Measurements from ENCODE around the gene RHOF.
A peak's percentile ranks its signal among the peaks of the same experiment; 100 is the strongest.

Gene RHOF

DNA sequence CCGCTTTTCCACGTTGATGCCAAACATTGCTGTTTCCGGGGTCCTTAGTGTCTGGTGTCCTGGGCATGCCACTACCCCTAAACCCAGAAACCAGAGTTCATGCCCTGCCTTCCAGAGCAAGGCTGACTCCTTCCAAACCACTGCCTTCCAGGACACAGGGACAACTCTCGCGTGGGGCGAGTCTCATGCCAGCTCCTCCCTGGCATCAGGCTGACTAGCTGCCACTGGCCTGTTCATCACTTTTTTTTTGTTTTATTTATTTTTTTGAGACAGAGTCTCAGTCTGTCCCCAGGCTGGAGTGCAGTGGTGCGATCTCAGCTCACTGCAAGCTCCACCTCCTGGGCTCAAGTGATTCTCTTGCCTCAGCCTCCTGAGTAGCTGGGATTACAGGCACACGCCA is 15.1 kb upstream of the RHOF start:
- Histone ChIP-seq H3K36me3 (ENCODE audit: control insufficient read depth, insufficient read depth, low read length) (peaks cover 29% of the 10 kb centered on the region), H3K4me1 (ENCODE audit: control insufficient read depth, insufficient read depth, low read length) (peaks cover 12% of the 10 kb centered on the region)

DNA sequence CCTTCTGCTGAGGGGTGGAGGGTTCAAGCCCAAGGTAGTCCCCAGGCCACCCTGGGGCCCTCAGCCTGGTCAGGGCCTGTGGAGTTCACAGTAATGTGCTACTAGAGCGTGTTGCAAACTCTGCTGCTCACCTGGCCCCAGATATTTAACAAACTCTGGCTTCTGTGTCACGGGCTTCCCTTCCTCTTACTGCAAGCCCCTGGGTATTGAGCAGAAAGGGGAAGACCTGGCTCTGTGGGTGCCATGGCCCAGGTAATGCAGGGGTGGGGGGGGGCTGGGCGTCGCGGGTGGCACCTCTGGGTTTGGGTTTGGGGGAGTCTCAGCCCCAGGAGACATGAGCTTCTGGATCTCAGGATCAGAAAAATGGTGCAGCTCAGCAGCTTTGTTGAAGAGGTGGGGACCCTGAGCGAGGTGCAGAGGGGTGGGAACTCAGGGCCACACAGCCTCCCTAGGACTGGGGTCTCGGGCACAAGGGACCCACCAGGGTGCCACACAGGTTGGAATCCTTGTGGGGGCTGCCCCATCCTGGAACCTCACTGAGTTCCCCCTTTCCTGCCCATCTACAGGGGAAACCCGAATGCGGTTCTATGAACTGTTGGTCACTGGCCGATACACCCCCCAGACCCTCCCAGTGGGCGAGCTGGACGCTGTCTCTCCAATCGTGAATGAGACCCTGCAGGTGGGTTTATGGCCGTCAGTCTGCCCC is 14.3 kb upstream of the RHOF start:
- Histone ChIP-seq H3K9ac (ENCODE audit: low read depth, low read length) (no peak overlapping the region), H3K4me3 (ENCODE audit: low read depth, low read length) (no peak overlapping the region), H3K9me3 (ENCODE audit: control insufficient read depth, insufficient read depth, low read length) (no peaks in the 10 kb centered on the region), H3K4me1 (ENCODE audit: control insufficient read depth, insufficient read depth, low read length) (peaks cover 10% of the 10 kb centered on the region), H3K36me3 (ENCODE audit: control insufficient read depth, insufficient read depth, low read length) (peaks cover 28% of the 10 kb centered on the region), H3K27me3 (ENCODE audit: control insufficient read depth, insufficient read depth, low read length) (no peaks in the 10 kb centered on the region)

More for the DNA sequence above, 15.1 kb upstream of the RHOF start:
- H3K4me3 ChIP-seq (ENCODE audit: low read depth, low read length) = no peak overlapping the region
- H3K9ac ChIP-seq (ENCODE audit: low read depth, low read length) = no peak overlapping the region
- H3K27me3 ChIP-seq (ENCODE audit: control insufficient read depth, insufficient read depth, low read length) = no peaks in the 10 kb centered on the region
- H3K9me3 ChIP-seq (ENCODE audit: control insufficient read depth, insufficient read depth, low read length) = no peaks in the 10 kb centered on the region

DNA sequence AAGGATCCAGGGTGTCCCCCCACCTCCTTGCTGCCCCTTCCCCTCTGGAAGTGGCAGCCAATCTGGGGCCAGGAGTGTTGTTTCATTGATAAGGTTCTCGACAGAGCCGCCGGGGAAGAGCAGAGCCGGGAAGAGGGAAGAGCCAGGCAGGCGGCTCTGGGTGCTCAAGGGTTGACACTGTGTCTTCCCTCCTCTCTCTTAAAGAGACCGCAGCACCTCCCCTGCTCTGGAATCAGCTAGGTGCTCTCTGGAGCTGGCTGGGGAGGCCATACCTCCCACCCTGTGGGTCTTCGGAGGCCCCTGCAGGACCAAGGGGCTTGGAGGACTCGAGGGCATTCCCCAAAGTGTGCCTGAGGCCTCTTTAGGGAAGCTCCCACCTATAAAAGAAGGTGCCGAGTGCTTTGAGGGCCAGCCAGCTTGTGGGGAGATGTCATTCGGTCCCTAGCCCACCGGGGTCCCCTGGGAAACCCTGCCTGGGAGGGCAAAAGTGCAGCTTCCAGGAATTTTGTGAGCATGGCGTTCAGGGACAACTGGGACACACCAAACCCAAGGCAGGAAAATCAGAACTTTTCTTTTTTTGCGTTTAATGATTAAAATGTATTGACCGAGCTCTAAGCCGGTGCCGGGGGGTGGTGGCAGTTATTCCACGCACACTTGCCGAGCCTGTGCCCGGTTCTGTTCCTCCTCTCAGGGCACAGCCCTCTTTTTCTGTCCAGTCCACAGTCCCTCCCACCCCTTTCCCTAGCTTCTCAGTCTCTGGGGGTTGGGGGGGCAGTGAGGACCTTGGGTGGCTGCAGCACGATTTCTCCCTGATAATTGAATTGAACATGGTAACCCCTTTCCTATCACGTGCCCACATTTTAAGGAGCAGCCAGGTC is 13.3 kb upstream of the RHOF start:
- Histone ChIP-seq H3K4me3 (ENCODE audit: low read depth, low read length) (peak overlapping the region; percentile 75), H3K27me3 (ENCODE audit: control insufficient read depth, insufficient read depth, low read length) (no peaks in the 10 kb centered on the region), H3K9me3 (ENCODE audit: control insufficient read depth, insufficient read depth, low read length) (no peaks in the 10 kb centered on the region), H3K9ac (ENCODE audit: low read depth, low read length) (peak overlapping the region; percentile 24), H3K36me3 (ENCODE audit: control insufficient read depth, insufficient read depth, low read length) (peaks cover 28% of the 10 kb centered on the region), H3K4me1 (ENCODE audit: control insufficient read depth, insufficient read depth, low read length) (peaks cover 10% of the 10 kb centered on the region)

DNA sequence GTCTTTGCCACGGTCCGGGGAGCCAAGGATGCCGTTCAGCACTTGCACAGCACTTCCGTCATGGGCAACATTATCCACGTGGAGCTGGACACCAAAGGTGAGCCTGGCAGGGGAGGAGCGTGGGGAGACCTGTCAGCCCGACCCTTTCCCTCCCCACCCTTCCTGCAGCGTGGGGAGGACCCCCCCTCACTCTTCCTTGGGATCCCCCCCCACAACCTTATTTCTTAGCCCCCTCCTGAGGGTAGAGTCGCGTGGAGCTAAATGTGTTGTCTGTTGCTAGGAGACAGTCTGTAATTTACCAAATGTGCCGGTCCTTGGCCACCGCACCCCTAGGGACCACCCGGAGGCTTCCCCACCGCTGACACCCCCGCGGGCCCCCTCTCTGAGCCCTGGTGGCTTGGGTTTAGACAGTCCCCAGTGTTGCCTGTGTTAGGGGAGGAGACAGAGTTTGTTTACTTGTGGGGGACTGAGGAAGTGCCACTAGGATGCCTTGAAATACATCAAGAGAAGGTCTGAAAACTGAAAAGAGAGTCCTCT is 12.6 kb upstream of the RHOF start:
- Histone ChIP-seq H3K9ac (ENCODE audit: low read depth, low read length) (no peak overlapping the region), H3K9me3 (ENCODE audit: control insufficient read depth, insufficient read depth, low read length) (no peaks in the 10 kb centered on the region), H3K27me3 (ENCODE audit: control insufficient read depth, insufficient read depth, low read length) (no peaks in the 10 kb centered on the region), H3K4me1 (ENCODE audit: control insufficient read depth, insufficient read depth, low read length) (peaks cover 9% of the 10 kb centered on the region), H3K4me3 (ENCODE audit: low read depth, low read length) (peak overlapping the region; percentile 75), H3K36me3 (ENCODE audit: control insufficient read depth, insufficient read depth, low read length) (peaks cover 28% of the 10 kb centered on the region)

DNA sequence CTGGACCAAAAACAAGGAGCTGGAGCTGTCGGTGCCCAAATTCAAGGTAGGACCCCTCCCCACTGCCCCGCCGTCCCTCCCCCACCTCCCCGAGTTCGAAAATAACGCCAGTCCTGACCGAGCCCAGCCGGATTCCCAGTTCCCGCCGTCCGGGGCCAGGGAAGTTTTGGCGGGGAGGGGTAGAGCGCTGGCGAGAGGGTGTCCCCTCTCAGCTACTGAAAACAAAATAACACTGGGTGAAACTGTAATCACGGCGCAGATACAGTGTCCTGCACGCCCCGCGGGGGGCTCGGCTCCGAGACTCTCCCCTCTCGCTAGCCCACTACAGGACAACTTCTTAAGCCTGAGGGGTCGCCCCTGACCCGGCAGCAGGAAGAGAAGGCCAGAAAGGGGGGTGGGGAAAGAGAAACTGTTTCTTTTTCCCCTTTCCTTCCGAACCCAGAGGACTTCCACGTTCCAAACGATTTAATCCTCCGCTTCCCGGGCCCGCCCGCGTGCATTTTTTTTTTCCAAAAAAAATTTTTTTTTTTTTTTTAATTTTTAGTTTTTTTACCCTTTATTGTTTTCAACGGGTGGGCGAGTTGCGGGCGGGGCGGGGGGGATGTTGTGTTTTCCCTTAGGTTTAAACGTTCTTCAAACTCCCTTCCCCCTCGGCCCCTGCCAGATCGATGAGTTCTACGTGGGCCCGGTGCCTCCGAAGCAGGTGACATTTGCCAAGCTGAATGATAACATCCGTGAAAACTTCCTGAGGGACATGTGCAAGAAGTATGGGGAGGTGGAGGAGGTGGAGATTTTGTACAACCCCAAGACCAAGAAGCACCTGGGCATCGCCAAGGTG is 11.9 kb upstream of the RHOF start:
- no peaks in the 10 kb centered on the region for H3K27me3 ChIP-seq (ENCODE audit: control insufficient read depth, insufficient read depth, low read length)
- H3K9me3 ChIP-seq (ENCODE audit: control insufficient read depth, insufficient read depth, low read length) = no peaks in the 10 kb centered on the region
- H3K4me3 ChIP-seq (ENCODE audit: low read depth, low read length) = peak overlapping the region; percentile 75
- H3K9ac ChIP-seq (ENCODE audit: low read depth, low read length) = peak overlapping the region; percentile 54
- H3K4me1 ChIP-seq (ENCODE audit: control insufficient read depth, insufficient read depth, low read length) = peaks cover 4% of the 10 kb centered on the region
- H3K36me3 ChIP-seq (ENCODE audit: control insufficient read depth, insufficient read depth, low read length) = peaks cover 24% of the 10 kb centered on the region

DNA sequence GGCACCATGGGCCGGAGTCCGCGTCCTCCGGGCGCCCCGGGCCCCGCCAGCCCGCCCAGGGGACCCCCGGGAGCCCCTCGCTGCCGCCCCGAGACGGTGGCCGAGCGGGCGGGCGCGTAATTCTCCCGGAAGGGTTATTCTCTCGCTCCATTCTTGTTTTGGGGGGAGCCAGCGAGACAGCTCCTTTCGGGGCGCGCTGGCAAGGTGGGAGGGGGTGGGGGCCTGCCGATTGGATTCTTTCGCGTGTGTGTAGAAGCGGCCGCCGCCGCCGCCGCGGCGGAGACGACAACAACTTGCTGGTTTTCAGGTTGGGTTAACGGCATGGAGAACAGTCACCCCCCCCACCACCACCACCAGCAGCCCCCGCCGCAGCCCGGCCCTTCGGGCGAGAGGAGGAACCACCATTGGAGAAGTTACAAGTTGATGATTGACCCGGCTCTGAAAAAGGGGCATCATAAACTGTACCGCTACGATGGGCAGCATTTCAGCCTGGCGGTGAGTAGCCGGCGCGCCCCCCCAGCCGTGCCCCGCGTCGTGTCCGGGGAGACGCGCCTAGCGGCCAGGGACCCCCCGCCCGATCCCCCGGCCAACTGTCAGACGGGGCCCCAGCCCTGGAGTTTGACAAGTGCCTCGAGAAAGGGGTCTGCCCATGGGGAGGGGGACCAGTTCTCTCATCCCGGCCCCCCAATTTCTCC is 11.1 kb upstream of the RHOF start:
- H3K4me1 ChIP-seq (ENCODE audit: control insufficient read depth, insufficient read depth, low read length) = peaks cover 4% of the 10 kb centered on the region

DNA sequence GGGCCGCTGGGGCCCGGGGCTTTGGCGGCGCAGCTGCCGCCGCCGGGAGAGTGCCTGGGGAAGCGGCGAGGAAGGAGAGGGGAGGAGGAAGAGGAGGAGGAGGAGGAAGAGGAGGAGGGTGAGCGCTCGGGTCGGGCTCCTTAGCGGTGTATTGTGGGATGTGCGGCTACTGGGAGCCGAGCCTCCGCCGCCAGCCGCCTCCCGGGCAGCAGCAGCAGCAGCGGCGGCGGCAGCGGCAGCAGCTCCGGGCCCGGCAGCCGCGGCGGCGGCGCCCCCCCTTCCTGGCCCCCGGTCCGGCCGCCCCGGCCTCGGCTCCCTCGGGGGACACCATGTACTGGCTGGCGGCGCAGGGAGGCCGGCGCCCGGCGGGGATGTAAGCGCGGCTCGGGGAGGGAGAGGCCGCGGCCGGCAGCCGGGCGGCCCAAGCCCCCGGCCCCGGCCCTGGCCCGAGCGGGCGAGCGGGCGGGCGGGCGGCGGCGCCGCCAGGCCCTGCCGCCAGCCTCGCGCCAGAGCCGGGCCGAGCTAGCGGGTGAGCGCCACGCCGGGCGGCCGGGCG is 10.5 kb upstream of the RHOF start, which contains the start of gene SETD1B:
TSS of gene SETD1B (plus strand) at position 149 of the 556 bp plus-strand sequence. CDS start 729 bp downstream, outside the sequence.
- H3K9me3 ChIP-seq (ENCODE audit: control insufficient read depth, insufficient read depth, low read length) = no peaks in the 10 kb centered on the region
- H3K4me1 ChIP-seq (ENCODE audit: control insufficient read depth, insufficient read depth, low read length) = peaks cover 5% of the 10 kb centered on the region
- peak within 1 kb of the TSS; percentile 100 for H3K9ac ChIP-seq (ENCODE audit: low read depth, low read length)
- peaks cover 11% of the 10 kb centered on the region for H3K36me3 ChIP-seq (ENCODE audit: control insufficient read depth, insufficient read depth, low read length)
- peak within 1 kb of the TSS; percentile 79 for H3K4me3 ChIP-seq (ENCODE audit: low read depth, low read length)
- no peaks in the 10 kb centered on the region for H3K27me3 ChIP-seq (ENCODE audit: control insufficient read depth, insufficient read depth, low read length)

More for the DNA sequence above, 11.1 kb upstream of the RHOF start:
- peak overlapping the region; percentile 54 for H3K9ac ChIP-seq (ENCODE audit: low read depth, low read length)
- H3K9me3 ChIP-seq (ENCODE audit: control insufficient read depth, insufficient read depth, low read length) = no peaks in the 10 kb centered on the region
- H3K36me3 ChIP-seq (ENCODE audit: control insufficient read depth, insufficient read depth, low read length) = peaks cover 16% of the 10 kb centered on the region
- H3K27me3 ChIP-seq (ENCODE audit: control insufficient read depth, insufficient read depth, low read length) = no peaks in the 10 kb centered on the region
- peak overlapping the region; percentile 75 for H3K4me3 ChIP-seq (ENCODE audit: low read depth, low read length)

DNA sequence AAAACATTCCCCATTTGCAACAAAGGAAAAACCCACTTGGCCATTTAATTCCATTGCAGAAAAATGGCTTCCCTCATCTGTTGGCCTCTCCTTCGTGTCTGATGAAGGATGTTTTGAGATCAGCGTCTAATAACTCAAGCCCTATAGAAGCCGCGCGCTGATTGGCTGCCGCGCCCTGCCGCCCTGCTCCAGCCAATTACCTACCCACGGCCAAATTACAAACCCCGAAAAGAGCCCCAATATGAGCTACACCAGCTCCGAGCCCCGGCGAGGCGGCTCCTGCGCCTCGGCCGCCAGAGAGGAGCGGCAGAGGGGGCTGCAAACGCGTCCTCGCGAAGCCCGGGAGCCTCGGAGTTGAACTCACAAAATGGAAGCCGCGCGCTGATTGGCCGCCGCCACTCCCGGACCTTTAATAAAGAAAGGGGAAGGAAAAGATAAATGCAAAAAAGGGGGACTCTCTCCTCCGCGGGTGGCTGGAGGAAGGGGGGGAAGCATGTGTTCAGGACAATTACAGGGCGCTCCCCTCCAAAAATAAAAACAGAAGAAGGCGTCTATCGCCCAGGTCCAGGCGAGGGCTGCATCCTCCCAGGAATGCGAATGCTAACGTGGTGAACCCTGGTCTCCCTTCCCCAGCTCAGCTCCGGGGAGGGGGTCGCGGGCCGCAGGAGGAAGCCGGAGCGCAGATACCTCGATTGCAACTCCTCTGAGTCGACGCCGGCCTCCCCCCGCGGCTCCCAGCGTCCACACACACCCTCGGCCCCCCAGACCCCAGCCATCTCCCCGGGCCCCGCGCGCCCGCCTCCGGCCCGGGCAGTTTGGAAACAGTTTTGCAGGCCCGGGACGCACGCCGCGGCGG is 9.6 kb upstream of the RHOF start:
- Histone ChIP-seq H3K36me3 (ENCODE audit: control insufficient read depth, insufficient read depth, low read length) (peaks cover 12% of the 10 kb centered on the region), H3K9me3 (ENCODE audit: control insufficient read depth, insufficient read depth, low read length) (no peaks in the 10 kb centered on the region), H3K4me1 (ENCODE audit: control insufficient read depth, insufficient read depth, low read length) (peaks cover 12% of the 10 kb centered on the region), H3K27me3 (ENCODE audit: control insufficient read depth, insufficient read depth, low read length) (no peaks in the 10 kb centered on the region), H3K9ac (ENCODE audit: low read depth, low read length) (peak overlapping the region; percentile 100), H3K4me3 (ENCODE audit: low read depth, low read length) (peak overlapping the region; percentile 79)

DNA sequence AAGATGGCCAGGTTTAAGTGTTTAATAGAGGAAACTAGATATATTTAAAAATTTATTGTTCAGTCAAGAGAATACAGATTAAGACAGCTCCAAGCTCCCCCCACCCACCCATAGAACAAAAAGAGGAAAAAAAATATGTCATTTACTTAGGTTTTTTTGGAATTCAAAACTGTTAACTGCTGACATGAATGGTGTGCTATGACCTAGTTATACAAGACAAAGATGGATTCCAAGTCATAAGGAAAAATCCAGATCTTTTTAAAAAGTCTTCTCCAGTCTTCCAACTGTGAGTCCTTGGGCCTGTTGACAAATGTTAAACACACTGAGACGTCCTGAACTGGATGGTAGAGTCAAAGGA is 9.0 kb upstream of the RHOF start:
- H3K36me3 ChIP-seq (ENCODE audit: control insufficient read depth, insufficient read depth, low read length) = peaks cover 6% of the 10 kb centered on the region
- peak overlapping the region; percentile 100 for H3K9ac ChIP-seq (ENCODE audit: low read depth, low read length)
- no peaks in the 10 kb centered on the region for H3K27me3 ChIP-seq (ENCODE audit: control insufficient read depth, insufficient read depth, low read length)
- no peaks in the 10 kb centered on the region for H3K9me3 ChIP-seq (ENCODE audit: control insufficient read depth, insufficient read depth, low read length)
- H3K4me1 ChIP-seq (ENCODE audit: control insufficient read depth, insufficient read depth, low read length) = peaks cover 17% of the 10 kb centered on the region
- H3K4me3 ChIP-seq (ENCODE audit: low read depth, low read length) = peak overlapping the region; percentile 79
